ENCODE data around the gene CADM3. TPM values are rescaled to one million over a fixed set of nuclear protein-coding genes. Genes with fewer than 3 reads are reported as not detected.
A peak's percentile ranks its signal among the peaks of the same experiment; 100 is the strongest.

The CADM3 gene
- total RNA-seq, 1 donor from 2014 or later = 207 TPM

GRCh38 chr1:159200769-159201168 is 29.4 kb downstream of the CADM3 start:
- no peak for DNase-seq (ENCODE audit: low spot score)
- ATAC-seq = no peak
- intact Hi-C loops (cut with DNase I) = no loop called here

- intact Hi-C loops (cut with DNase I) = no loop called here
- DNase-seq (ENCODE audit: low spot score) (no peak), ATAC-seq (no peak)
Measured at GRCh38 chr1:159201642-159202041, 30.2 kb downstream of the CADM3 start.

- no peak for ATAC-seq
- intact Hi-C loops (cut with DNase I) = no loop called here
- DNase-seq (ENCODE audit: low spot score) = no peak
Measured at GRCh38 chr1:159203610-159204009, 32.2 kb downstream of the CADM3 start.

GRCh38 chr1:159204161-159205141 is 33.0 kb downstream of the CADM3 start, which contains the start of gene ACKR1:
Gene ACKR1, plus strand, starts transcription at chr1:159204875. Its CDS starts 85 bp downstream, at chr1:159204960.
- ATAC-seq = no peak
- DNase-seq (ENCODE audit: low spot score) = no peak
- intact Hi-C loops (cut with DNase I) = no loop called here

DNA sequence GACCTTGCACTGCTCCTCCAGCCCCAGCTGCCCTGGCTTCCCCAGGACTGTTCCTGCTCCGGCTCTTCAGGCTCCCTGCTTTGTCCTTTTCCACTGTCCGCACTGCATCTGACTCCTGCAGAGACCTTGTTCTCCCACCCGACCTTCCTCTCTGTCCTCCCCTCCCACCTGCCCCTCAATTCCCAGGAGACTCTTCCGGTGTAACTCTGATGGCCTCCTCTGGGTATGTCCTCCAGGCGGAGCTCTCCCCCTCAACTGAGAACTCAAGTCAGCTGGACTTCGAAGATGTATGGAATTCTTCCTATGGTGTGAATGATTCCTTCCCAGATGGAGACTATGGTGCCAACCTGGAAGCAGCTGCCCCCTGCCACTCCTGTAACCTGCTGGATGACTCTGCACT is 33.8 kb downstream of the CADM3 start:
- no peak for ATAC-seq
- intact Hi-C loops (cut with DNase I) = no loop called here
- no peak for DNase-seq (ENCODE audit: low spot score)

DNA sequence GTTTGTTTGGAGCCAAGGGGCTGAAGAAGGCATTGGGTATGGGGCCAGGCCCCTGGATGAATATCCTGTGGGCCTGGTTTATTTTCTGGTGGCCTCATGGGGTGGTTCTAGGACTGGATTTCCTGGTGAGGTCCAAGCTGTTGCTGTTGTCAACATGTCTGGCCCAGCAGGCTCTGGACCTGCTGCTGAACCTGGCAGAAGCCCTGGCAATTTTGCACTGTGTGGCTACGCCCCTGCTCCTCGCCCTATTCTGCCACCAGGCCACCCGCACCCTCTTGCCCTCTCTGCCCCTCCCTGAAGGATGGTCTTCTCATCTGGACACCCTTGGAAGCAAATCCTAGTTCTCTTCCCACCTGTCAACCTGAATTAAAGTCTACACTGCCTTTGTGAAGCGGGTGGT is 34.7 kb downstream of the CADM3 start:
- ATAC-seq = no peak
- intact Hi-C loops (cut with DNase I) = no loop called here
- no peak for DNase-seq (ENCODE audit: low spot score)

GRCh38 chr1:159207080-159207479 is 35.7 kb downstream of the CADM3 start:
- DNase-seq (ENCODE audit: low spot score) = no peak
- no peak for ATAC-seq
- intact Hi-C loops (cut with DNase I) = no loop called here

- DNase-seq (ENCODE audit: low spot score) = no peak
- intact Hi-C loops (cut with DNase I) = no loop called here
- no peak for ATAC-seq
Measured at GRCh38 chr1:159207774-159208173, 36.4 kb downstream of the CADM3 start.

DNA sequence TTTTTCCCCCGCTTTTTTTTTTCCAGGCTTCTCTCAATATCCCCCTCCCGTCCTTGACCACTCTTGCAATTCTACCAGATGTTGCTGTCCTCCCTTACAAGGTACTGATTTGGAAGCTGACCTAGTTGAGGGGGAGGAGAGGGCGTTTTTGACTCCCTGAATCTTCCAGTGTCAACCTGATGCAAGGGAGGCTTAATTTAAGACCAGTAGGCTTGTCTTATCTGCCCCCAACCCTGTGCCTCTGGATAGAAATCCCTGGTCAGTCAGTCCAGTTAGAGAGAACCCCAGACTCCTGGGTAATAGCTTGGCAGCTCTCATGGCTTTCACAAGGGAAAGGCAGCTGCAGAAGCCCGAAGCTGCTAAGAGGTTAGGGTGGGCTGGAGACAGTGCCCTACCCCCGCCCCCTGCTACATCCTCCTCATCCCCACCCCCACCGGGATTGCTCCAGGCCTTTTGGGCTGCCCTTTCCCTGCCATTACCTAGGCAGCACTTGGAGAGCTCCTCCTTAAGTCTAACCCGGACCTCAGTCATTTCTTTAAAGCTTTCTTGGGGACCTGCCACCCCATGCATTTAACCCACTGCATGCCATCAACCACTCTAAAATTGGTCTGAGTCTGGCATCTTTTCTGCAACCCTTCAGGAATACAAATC is 36.9 kb downstream of the CADM3 start:
- ATAC-seq (no peak), DNase-seq (ENCODE audit: low spot score) (no peak)
- intact Hi-C loops (cut with DNase I) = no loop called here

- ATAC-seq = no peak
- intact Hi-C loops (cut with DNase I) = no loop called here
- DNase-seq (ENCODE audit: low spot score) = no peak
Measured at GRCh38 chr1:159209061-159209460, 37.6 kb downstream of the CADM3 start.

GRCh38 chr1:159211331-159212136 is 40.1 kb downstream of the CADM3 start:
- no peak for DNase-seq (ENCODE audit: low spot score)
- intact Hi-C loops (cut with DNase I) = loop anchor here (10.0 kb wide), 1 partner anchor 67 kb away; no protein-coding TSS in a partner anchor
- no peak for ATAC-seq

DNA sequence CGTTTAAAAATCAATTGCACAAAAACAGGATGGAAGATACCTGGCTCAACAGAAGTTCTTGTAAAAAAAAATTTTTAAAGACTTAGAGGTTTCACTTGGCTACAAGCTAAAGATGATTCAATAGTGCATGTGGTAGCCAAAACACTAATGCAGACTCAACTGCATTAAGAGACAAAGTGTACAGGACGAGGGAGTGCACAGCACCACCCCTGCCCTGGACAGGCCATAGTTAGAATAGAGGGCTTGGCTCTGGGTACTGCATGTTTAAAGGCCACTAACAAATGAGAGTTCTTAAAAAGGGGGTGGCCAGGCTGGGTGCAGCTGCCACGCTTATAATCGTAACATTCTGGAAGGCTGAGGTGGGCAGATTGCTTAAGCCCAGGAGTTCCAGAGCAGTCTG is 41.2 kb downstream of the CADM3 start:
- no peak for DNase-seq (ENCODE audit: low spot score)
- no peak for ATAC-seq
- intact Hi-C loops (cut with DNase I) = loop anchor here (10.0 kb wide), 1 partner anchor 68 kb away; no protein-coding TSS in a partner anchor

- peak; percentile 55 for ATAC-seq
- no peak for DNase-seq (ENCODE audit: low spot score)
- intact Hi-C loops (cut with DNase I) = loop anchor here (10.0 kb wide), 1 partner anchor 69 kb away; no protein-coding TSS in a partner anchor
Measured at GRCh38 chr1:159214149-159214760, 42.8 kb downstream of the CADM3 start.

GRCh38 chr1:159218649-159219636 is 47.5 kb downstream of the CADM3 start:
- no peak for DNase-seq (ENCODE audit: low spot score)
- ATAC-seq = no peak
- intact Hi-C loops (cut with DNase I) = loop anchor here (10.0 kb wide), 1 partner anchor 74 kb away; no protein-coding TSS in a partner anchor

DNA sequence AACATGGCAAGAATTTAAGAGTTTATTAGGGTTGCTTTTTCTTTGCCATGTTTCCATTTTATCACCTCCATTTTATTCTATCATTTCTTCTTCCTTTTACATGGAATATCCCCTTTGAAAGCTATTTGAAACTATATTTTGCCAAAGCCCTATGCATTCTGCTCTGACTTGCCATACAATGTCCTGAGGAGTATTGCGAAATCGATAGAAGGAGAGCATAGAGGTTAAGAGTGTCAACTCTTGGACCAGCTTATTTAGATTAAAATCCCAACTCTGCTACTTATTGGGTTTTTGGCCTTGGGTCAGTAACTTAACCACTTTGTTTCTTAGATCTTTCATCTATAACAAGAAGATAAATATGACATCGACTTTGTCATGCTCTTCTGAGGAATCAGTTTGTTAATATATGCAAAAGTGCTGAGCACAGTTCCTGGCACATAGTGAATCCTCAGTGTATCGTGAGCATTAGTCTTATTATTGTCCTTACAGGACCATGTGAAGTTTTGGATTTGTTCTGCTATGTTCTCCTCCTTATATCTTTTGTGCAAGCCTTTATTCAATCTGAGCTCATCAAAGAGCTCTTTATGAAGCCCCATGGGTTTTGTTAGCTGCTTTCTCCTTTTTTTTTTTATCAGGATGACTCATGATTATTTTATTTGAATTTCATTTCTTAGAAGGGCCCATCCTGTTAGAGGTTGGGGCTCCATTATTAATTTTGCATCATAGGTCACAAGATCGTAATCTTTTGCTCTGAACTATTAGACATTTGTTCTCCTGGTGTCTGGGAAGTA is 50.9 kb downstream of the CADM3 start:
- DNase-seq (ENCODE audit: low spot score) (no peak), ATAC-seq (no peak)
- intact Hi-C loops (cut with DNase I) = no loop called here

- intact Hi-C loops (cut with DNase I) = no loop called here
- no peak for ATAC-seq
- no peak for DNase-seq (ENCODE audit: low spot score)
Measured at GRCh38 chr1:159223004-159223403, 51.6 kb downstream of the CADM3 start.

DNA sequence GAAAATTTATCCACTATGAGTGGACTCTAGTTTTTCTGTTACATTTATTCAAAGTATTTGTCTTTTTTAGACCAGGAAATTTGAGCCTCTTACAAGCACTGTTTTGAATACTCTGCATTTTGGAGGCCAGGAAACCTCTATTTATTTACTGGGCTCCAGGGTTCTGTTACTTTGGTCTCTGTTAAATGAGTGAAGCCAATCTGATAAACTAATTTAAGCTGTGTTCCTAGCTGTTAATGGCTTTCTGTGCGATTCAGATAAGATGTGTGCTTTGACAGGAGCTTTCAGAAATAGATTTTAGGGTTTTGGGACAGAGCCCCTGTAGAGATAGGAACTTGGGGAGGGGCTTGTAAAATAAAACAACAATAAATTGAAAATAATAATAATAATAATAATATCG is 57.1 kb downstream of the CADM3 start:
- DNase-seq (ENCODE audit: low spot score) (no peak), ATAC-seq (no peak)
- intact Hi-C loops (cut with DNase I) = no loop called here

Data from sciatic nerve (tissue), 2 donors.